GM23248 (cell line): ENCODE measurements around the gene GTF2H4. TPM values are rescaled to one million over a fixed set of nuclear protein-coding genes. Genes with fewer than 3 reads are reported as not detected.
"Not testable (repeated sequence)": the region's sequence is repeated elsewhere in the genome, so short reads cannot be mapped to it uniquely, and the experiment has no call there.

Experiments
- DNase-seq: peaks from one replicate; pipeline ENCODE4 v3.0.0-alpha.2; 2015
- H2AFZ ChIP-seq: fragments of 200-600 bp; sonication (generic); 2 replicates; pipeline ENCODE4 v1.6.1; 2016; ENCODE audit warnings: antibody characterized with exemption
- H3F3A ChIP-seq: fragments of 200-600 bp; sonication (generic); 2 replicates; pipeline ENCODE4 v1.6.1; 2016; ENCODE audit warnings: mild to moderate bottlenecking, antibody characterized with exemption, mixed run types; ENCODE audit not compliant: insufficient read depth
- H3K27ac ChIP-seq: fragments of 200-600 bp; sonication (generic); 2 replicates; pipeline ENCODE4 v1.5.1; 2016; ENCODE audit warnings: mild to moderate bottlenecking
- H3K27me3 ChIP-seq: fragments of 200-600 bp; sonication (generic); replicated peaks from 2 replicates; pipeline ENCODE4 v1.6.1; 2016; ENCODE audit warnings: mild to moderate bottlenecking; ENCODE audit not compliant: insufficient read depth
- H3K36me3 ChIP-seq: fragments of 200-600 bp; sonication (generic); 2 replicates; pipeline ENCODE4 v1.6.1; 2016; ENCODE audit warnings: low read depth, mild to moderate bottlenecking
- H3K4me1 ChIP-seq: fragments of 200-600 bp; sonication (generic); 2 replicates; pipeline ENCODE4 v1.6.1; 2016; ENCODE audit warnings: mild to moderate bottlenecking; ENCODE audit not compliant: insufficient read depth
- H3K4me2 ChIP-seq: fragments of 200-600 bp; sonication (generic); one replicate; pipeline ENCODE4 v1.6.1; 2016; ENCODE audit warnings: mild to moderate bottlenecking; ENCODE audit not compliant: unreplicated experiment
- H3K4me3 ChIP-seq: fragments of 200-600 bp; sonication (generic); 2 replicates; pipeline ENCODE4 v1.5.1; 2016; ENCODE audit warnings: mild to moderate bottlenecking
- H3K79me2 ChIP-seq: fragments of 200-600 bp; sonication (generic); 2 replicates; pipeline ENCODE4 v1.6.1; 2016; ENCODE audit warnings: mild to moderate bottlenecking; ENCODE audit not compliant: insufficient read depth
- H3K9ac ChIP-seq: fragments of 200-600 bp; sonication (generic); 2 replicates; pipeline ENCODE4 v1.6.1; 2016; ENCODE audit warnings: mild to moderate bottlenecking
- H3K9me2 ChIP-seq: fragments of 200-600 bp; sonication (generic); 2 replicates; pipeline ENCODE4 v1.6.1; 2016; ENCODE audit warnings: mixed run types, mild to moderate bottlenecking, moderate library complexity; ENCODE audit not compliant: insufficient read depth
- H3K9me3 ChIP-seq: fragments of 200-600 bp; sonication (generic); one replicate; pipeline ENCODE4 v1.6.1; 2017; ENCODE audit warnings: low read depth
- H4K20me1 ChIP-seq: fragments of 200-600 bp; sonication (generic); 2 replicates; pipeline ENCODE4 v1.6.0; 2016; ENCODE audit not compliant: insufficient read depth
- EZH2 ChIP-seq: fragments of 200-600 bp; sonication (generic); IDR thresholded peaks from 2 replicates; pipeline ENCODE4 v1.6.1; 2018; ENCODE audit warnings: antibody characterized with exemption, mild to moderate bottlenecking; ENCODE audit not compliant: insufficient read depth, poor library complexity, severe bottlenecking
- EZH2phosphoT487 ChIP-seq: fragments of 200-600 bp; sonication (generic); IDR thresholded peaks from 2 replicates; pipeline ENCODE4 v1.6.1; 2018; ENCODE audit warnings: antibody characterized with exemption, moderate library complexity, mild to moderate bottlenecking, low read depth; ENCODE audit not compliant: insufficient read depth
- WGBS, 2 experiments: methylation state at CpG; one replicate each; pipeline ENCODE4 v1.1.6; 2015 to 2017; ENCODE audit warnings: low lambda C conversion rate in 2 of 2, low coverage in 1 of 2; ENCODE audit errors: missing lambda C conversion rate in 2 of 2; 5-methylcytosine and 5-hydroxymethylcytosine counted together
- in situ Hi-C: fragments of 300-500 bp; cut with MboI; formaldehyde crosslinking; loops from 2 replicates; pipeline ENCODE4 v1.15.0; 2020
- polyA plus RNA-seq: library from polyadenylated mRNA; unstranded; fragments of >200 nt; fragmentation: Nextera tagmentation; extraction: Ambion mirVana; gene quantifications from 2 replicates; pipeline ENCODE4 v1.2.1, GENCODE V29; 2016
- total RNA-seq: library from RNA; depleted of rRNA; stranded (reverse); fragments of >200 nt; shearing (Covaris generic); gene quantifications from 2 replicates; pipeline ENCODE4 v1.2.3, GENCODE V29; 2014

The GTF2H4 gene
- total and polyA plus RNA-seq, 2 experiments from 2014 or later, result 5.3 to 21.7 TPM

GRCh38 chr6:30917487-30917886, 9.5 kb downstream of the GTF2H4 start:
- no peak overlapping the region for H2AFZ ChIP-seq
- no peak overlapping the region for H3K27ac ChIP-seq
- no peaks in the 10 kb centered on the region for H4K20me1 ChIP-seq
- DNase-seq, result no peak
- H3K4me2 ChIP-seq, result no peak overlapping the region
- H3K4me3 ChIP-seq, result no peak overlapping the region
- no peaks in the 10 kb centered on the region for H3K9me3 ChIP-seq
- no peaks in the 10 kb centered on the region for H3K4me1 ChIP-seq
- H3K79me2 ChIP-seq, result no peaks in the 10 kb centered on the region
- no peak overlapping the region for H3K9ac ChIP-seq
- no peaks in the 10 kb centered on the region for H3K27me3 ChIP-seq
- in situ Hi-C loops, result loop anchor here (10.0 kb wide), 1 partner anchor 157 kb away; no protein-coding TSS in a partner anchor
- H3K36me3 ChIP-seq, result 0 out of 2 replicates have a peak, but pooled peaks cover 3% of the 10 kb centered on the region
- H3F3A ChIP-seq, result peaks cover 11% of the 10 kb centered on the region
- H3K9me2 ChIP-seq, result no peaks in the 10 kb centered on the region
- 94 to 97% methylated on average over 8 of the region's 8 CpGs for WGBS, 2 experiments
- TF ChIP-seq EZH2phosphoT487 (no peak), EZH2 (no peak)

- Histone ChIP-seq H3K27ac (no peak overlapping the region), H3K4me1 (no peaks in the 10 kb centered on the region), H3K27me3 (no peaks in the 10 kb centered on the region), H3K9ac (no peak overlapping the region), H4K20me1 (no peaks in the 10 kb centered on the region), H3K4me2 (no peak overlapping the region), H3K79me2 (no peaks in the 10 kb centered on the region), H2AFZ (no peak overlapping the region), H3K9me3 (no peaks in the 10 kb centered on the region), H3K9me2 (no peaks in the 10 kb centered on the region), H3K4me3 (no peak overlapping the region), H3F3A (no peaks in the 10 kb centered on the region; the same call in 1 of the 2 replicates), H3K36me3 (0 out of 2 replicates have a peak, but pooled peaks cover 3% of the 10 kb centered on the region)
- TF ChIP-seq EZH2phosphoT487, result no peak
- 97 to 99% methylated on average over 8 of the region's 8 CpGs for WGBS, 2 experiments
- DNase-seq, result no peak
- in situ Hi-C loops, result loop anchor here (10.0 kb wide), 1 partner anchor 156 kb away; no protein-coding TSS in a partner anchor
These were observed 10.7 kb downstream of the GTF2H4 start for GRCh38 chr6:30918670-30919069.

GRCh38 chr6:30922447-30922852, 14.4 kb downstream of the GTF2H4 start:
- no peaks in the 10 kb centered on the region for H3K79me2 ChIP-seq
- H3K27me3 ChIP-seq, result no peaks in the 10 kb centered on the region
- no peak overlapping the region for H3K27ac ChIP-seq
- H3K4me3 ChIP-seq, result no peak overlapping the region
- in situ Hi-C loops, result no loop called here
- WGBS, 2 experiments, result 90 to 94% methylated on average over 7 of the region's 7 CpGs
- no peaks in the 10 kb centered on the region for H3K4me1 ChIP-seq
- no peaks in the 10 kb centered on the region for H4K20me1 ChIP-seq
- DNase-seq, result no peak
- 0 out of 2 replicates have a peak, but pooled peaks cover 3% of the 10 kb centered on the region for H3K36me3 ChIP-seq
- H2AFZ ChIP-seq, result no peak overlapping the region
- no peaks in the 10 kb centered on the region for H3F3A ChIP-seq
- H3K9me2 ChIP-seq, result no peaks in the 10 kb centered on the region
- H3K9me3 ChIP-seq, result no peaks in the 10 kb centered on the region
- H3K4me2 ChIP-seq, result no peak overlapping the region
- no peak overlapping the region for H3K9ac ChIP-seq
- no peak for TF ChIP-seq EZH2phosphoT487

- in situ Hi-C loops, H3K36me3 ChIP-seq, H3K4me2 ChIP-seq, H3K9me2 ChIP-seq, H2AFZ ChIP-seq, H3K79me2 ChIP-seq, H4K20me1 ChIP-seq, H3F3A ChIP-seq, H3K4me1 ChIP-seq, H3K27ac ChIP-seq, DNase-seq, H3K9me3 ChIP-seq, H3K27me3 ChIP-seq, H3K4me3 ChIP-seq, H3K9ac ChIP-seq: not testable (repeated sequence)
- WGBS, 2 experiments, result 86 to 93% methylated on average over 7 to 9 of the region's 9 CpGs
These were observed 16.1 kb downstream of the GTF2H4 start for GRCh38 chr6:30924040-30924627.

- in situ Hi-C loops, result no loop called here
- 69 to 71% methylated on average over 4 of the region's 4 CpGs for WGBS, 2 experiments
- no peak overlapping the region for H2AFZ ChIP-seq
- H3K9me2 ChIP-seq, result no peaks in the 10 kb centered on the region
- no peak overlapping the region for H3K9ac ChIP-seq
- H3F3A ChIP-seq, result no peaks in the 10 kb centered on the region
- DNase-seq, result peak; percentile 36
- no peak overlapping the region for H3K27ac ChIP-seq
- H3K9me3 ChIP-seq, result no peaks in the 10 kb centered on the region
- H4K20me1 ChIP-seq, result no peaks in the 10 kb centered on the region
- no peak overlapping the region for H3K4me3 ChIP-seq
- H3K4me2 ChIP-seq, result no peak overlapping the region
- no peaks in the 10 kb centered on the region for H3K27me3 ChIP-seq
- TF ChIP-seq EZH2phosphoT487, result no peak
- no peak for TF ChIP-seq EZH2
- H3K79me2 ChIP-seq, result no peaks in the 10 kb centered on the region
- H3K36me3 ChIP-seq, result no peaks in the 10 kb centered on the region
- no peaks in the 10 kb centered on the region for H3K4me1 ChIP-seq
These were observed 18.6 kb downstream of the GTF2H4 start for GRCh38 chr6:30926644-30927043.

GRCh38 chr6:30927080-30927479, 19.1 kb downstream of the GTF2H4 start:
- in situ Hi-C loops, H3K27me3 ChIP-seq, H3K9ac ChIP-seq, H3K9me2 ChIP-seq, H3F3A ChIP-seq, H3K4me3 ChIP-seq, H3K27ac ChIP-seq, H3K4me1 ChIP-seq, H3K4me2 ChIP-seq, H3K36me3 ChIP-seq, H4K20me1 ChIP-seq, H2AFZ ChIP-seq, H3K79me2 ChIP-seq, DNase-seq, H3K9me3 ChIP-seq: not testable (repeated sequence)
- WGBS, 2 experiments, result 80 to 83% methylated on average over 3 of the region's 3 CpGs
